DND-41 (cell line): ENCODE data around the gene PIK3C3.

ENCODE experiments used
- ATAC-seq: fragments of 200-7000 bp; cut with Tn5 transposase; 3 replicates; pipeline ENCODE4 v1.9.1; 2021; ENCODE audit warnings: low read depth; ENCODE audit not compliant: insufficient read depth
- DNase-seq: peaks from one replicate; pipeline ENCODE4 v3.0.0-alpha.2; 2020
- H2AFZ ChIP-seq: 2 replicates; pipeline ENCODE4 v1.6.0; 2012; ENCODE audit warnings: low read depth, low read length
- H3K27ac ChIP-seq: 2 replicates; pipeline ENCODE4 v1.5.1; 2012; ENCODE audit warnings: low read length, inconsistent platforms
- H3K27me3 ChIP-seq: fragments of 200-600 bp; sonication (generic); 2 replicates; pipeline ENCODE4 v1.6.0; 2012; ENCODE audit warnings: low read length, mild to moderate bottlenecking, inconsistent platforms; ENCODE audit not compliant: insufficient read depth, poor library complexity
- H3K36me3 ChIP-seq: 2 replicates; pipeline ENCODE4 v1.5.1; 2012; ENCODE audit warnings: low read length, inconsistent platforms; ENCODE audit not compliant: insufficient read depth
- H3K4me1 ChIP-seq: 2 replicates; pipeline ENCODE4 v1.5.1; 2012; ENCODE audit warnings: mild to moderate bottlenecking, low read length; ENCODE audit not compliant: insufficient read depth
- H3K4me2 ChIP-seq: 2 replicates; pipeline ENCODE4 v1.6.0; 2012; ENCODE audit warnings: mild to moderate bottlenecking, moderate library complexity, low read length, inconsistent platforms; ENCODE audit not compliant: insufficient read depth
- H3K4me3 ChIP-seq, 2 experiments: fragments of 200-600 bp in 1 of 2; shearing (Covaris generic) in 1 of 2; 2 replicates each; pipeline ENCODE4 v1.5.1; 2012 to 2016; ENCODE audit warnings: inconsistent platforms in 2 of 2, low read length in 2 of 2, mild to moderate bottlenecking in 2 of 2, low read depth in 1 of 2, moderate library complexity in 1 of 2
- H3K79me2 ChIP-seq: 2 replicates; pipeline ENCODE4 v1.6.0; 2012; ENCODE audit warnings: low read length, inconsistent platforms; ENCODE audit not compliant: insufficient read depth
- H3K9ac ChIP-seq: 2 replicates; pipeline ENCODE4 v1.6.0; 2012; ENCODE audit warnings: low read depth, mild to moderate bottlenecking, inconsistent platforms, low read length, moderate library complexity
- H3K9me3 ChIP-seq: 2 replicates; pipeline ENCODE4 v1.5.1; 2012; ENCODE audit warnings: low read length, moderate library complexity, mild to moderate bottlenecking, inconsistent platforms; ENCODE audit not compliant: insufficient read depth, severe bottlenecking
- H4K20me1 ChIP-seq: 2 replicates; pipeline ENCODE4 v1.6.0; 2012; ENCODE audit warnings: low read length; ENCODE audit not compliant: insufficient read depth
- CTCF ChIP-seq: IDR thresholded peaks from 2 replicates; pipeline ENCODE4 v1.5.1; 2012; ENCODE audit warnings: borderline replicate concordance, low read length, moderate library complexity, mild to moderate bottlenecking; ENCODE audit not compliant: poor library complexity, severe bottlenecking; ENCODE audit errors: extremely low read depth
- EZH2 ChIP-seq: IDR thresholded peaks from 3 replicates; pipeline ENCODE4 v1.6.1; 2012; ENCODE audit warnings: borderline replicate concordance, low read depth, mild to moderate bottlenecking, moderate library complexity, low read length, inconsistent platforms; ENCODE audit not compliant: severe bottlenecking

PIK3C3 gene

GRCh38 chr18:41936471-41937134, 18.4 kb upstream of the PIK3C3 start:
- H3K9ac ChIP-seq = no peak overlapping the region
- H2AFZ ChIP-seq = no peak overlapping the region
- no peaks in the 10 kb centered on the region for H4K20me1 ChIP-seq
- TF ChIP-seq CTCF (no peak), EZH2 (no peak)
- H3K4me1 ChIP-seq = no peaks in the 10 kb centered on the region
- no peaks in the 10 kb centered on the region for H3K27me3 ChIP-seq
- no peaks in the 10 kb centered on the region for H3K36me3 ChIP-seq
- no peak for DNase-seq
- H3K79me2 ChIP-seq = no peaks in the 10 kb centered on the region
- H3K9me3 ChIP-seq = no peaks in the 10 kb centered on the region
- no peak overlapping the region for H3K27ac ChIP-seq
- no peak overlapping the region for H3K4me3 ChIP-seq
- H3K4me2 ChIP-seq = no peak overlapping the region
- no peak for ATAC-seq

GRCh38 chr18:41938445-41938844, 16.6 kb upstream of the PIK3C3 start:
- no peak for ATAC-seq
- TF ChIP-seq EZH2 (no peak), CTCF (no peak)
- no peak for DNase-seq
- no peaks in the 10 kb centered on the region for H4K20me1 ChIP-seq
- no peaks in the 10 kb centered on the region for H3K27me3 ChIP-seq
- H3K27ac ChIP-seq = no peak overlapping the region
- no peak overlapping the region for H3K9ac ChIP-seq
- no peaks in the 10 kb centered on the region for H3K36me3 ChIP-seq
- no peak overlapping the region for H3K4me2 ChIP-seq
- no peaks in the 10 kb centered on the region for H3K9me3 ChIP-seq
- no peak overlapping the region for H2AFZ ChIP-seq
- H3K4me3 ChIP-seq = no peak overlapping the region
- H3K79me2 ChIP-seq = no peaks in the 10 kb centered on the region
- H3K4me1 ChIP-seq = no peaks in the 10 kb centered on the region

- no peaks in the 10 kb centered on the region for H3K4me1 ChIP-seq
- no peak overlapping the region for H2AFZ ChIP-seq
- H3K27me3 ChIP-seq = peaks cover 2% of the 10 kb centered on the region
- ATAC-seq (no peak), DNase-seq (no peak)
- no peaks in the 10 kb centered on the region for H4K20me1 ChIP-seq
- no peak overlapping the region for H3K4me2 ChIP-seq
- no peak overlapping the region for H3K9ac ChIP-seq
- H3K9me3 ChIP-seq = no peaks in the 10 kb centered on the region
- TF ChIP-seq CTCF (no peak), EZH2 (no peak)
- no peaks in the 10 kb centered on the region for H3K36me3 ChIP-seq
- no peaks in the 10 kb centered on the region for H3K79me2 ChIP-seq
- H3K27ac ChIP-seq = no peak overlapping the region
- H3K4me3 ChIP-seq = no peak overlapping the region
Measured at GRCh38 chr18:41939326-41939725, 15.7 kb upstream of the PIK3C3 start.
